ENCODE results near the gene CEACAM19.
"Not testable (repeated sequence)": the region's sequence is repeated elsewhere in the genome, so short reads cannot be mapped to it uniquely, and the experiment has no call there.

The CEACAM19 gene

DNA sequence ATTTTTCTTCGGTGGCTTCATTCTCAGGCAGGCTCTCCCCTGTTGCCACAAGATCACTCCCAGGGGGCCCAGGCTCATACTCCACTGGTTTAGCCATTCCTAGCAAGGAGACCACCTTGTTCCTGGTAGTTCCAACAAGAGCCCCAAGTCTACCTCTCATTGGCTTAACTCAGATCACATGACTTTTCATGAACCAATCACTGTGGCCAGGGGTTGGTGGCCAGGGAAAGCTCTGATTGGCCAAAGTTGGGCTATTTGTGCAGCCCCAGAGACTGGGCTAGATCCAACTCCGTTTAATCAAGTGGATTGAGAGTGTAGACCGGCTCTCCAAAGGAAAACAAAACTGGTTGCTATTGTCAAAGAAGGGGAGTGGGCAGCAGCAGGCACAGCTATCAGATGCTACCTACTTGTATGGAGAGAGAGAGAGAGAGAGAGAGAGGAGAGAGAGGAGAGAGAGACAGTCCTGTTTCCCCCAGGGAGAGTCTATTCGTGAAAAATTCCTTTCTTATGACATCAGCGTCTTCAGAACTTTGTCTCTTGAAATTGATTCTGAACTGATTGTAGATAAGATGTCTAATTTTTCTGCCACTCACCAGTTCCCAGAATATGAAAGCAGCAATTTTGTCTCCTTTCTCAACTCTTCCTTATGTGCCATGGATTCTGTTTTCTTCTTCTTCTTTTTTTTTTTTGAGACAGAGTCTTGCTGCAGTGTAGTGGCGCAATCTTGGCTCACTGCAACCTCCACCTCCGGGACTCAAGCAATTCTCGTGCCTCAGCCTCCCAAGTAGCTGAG lies 5.9 kb downstream of the CEACAM19 start:
- DNase-seq = no peak

DNA sequence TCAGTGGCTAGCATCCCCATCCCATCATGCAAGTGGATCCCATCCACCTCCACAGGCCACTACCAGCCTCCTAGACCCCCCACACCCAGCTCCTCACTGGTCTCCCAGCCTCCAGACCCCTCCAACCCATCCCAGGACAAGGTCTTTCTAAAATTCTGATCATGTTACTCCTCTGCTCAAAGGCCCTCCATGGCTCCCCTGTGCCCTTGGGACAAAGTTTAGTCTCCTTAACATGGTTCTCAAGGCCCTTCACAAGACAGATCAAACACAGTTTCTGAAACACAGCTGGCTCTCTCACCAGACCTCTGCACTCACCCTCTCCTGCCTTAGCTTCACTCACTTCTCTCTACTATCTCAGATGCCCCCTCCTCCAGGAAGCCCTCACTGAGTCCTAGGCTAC lies 9.3 kb downstream of the CEACAM19 start:
- DNase-seq = no peak

DNA sequence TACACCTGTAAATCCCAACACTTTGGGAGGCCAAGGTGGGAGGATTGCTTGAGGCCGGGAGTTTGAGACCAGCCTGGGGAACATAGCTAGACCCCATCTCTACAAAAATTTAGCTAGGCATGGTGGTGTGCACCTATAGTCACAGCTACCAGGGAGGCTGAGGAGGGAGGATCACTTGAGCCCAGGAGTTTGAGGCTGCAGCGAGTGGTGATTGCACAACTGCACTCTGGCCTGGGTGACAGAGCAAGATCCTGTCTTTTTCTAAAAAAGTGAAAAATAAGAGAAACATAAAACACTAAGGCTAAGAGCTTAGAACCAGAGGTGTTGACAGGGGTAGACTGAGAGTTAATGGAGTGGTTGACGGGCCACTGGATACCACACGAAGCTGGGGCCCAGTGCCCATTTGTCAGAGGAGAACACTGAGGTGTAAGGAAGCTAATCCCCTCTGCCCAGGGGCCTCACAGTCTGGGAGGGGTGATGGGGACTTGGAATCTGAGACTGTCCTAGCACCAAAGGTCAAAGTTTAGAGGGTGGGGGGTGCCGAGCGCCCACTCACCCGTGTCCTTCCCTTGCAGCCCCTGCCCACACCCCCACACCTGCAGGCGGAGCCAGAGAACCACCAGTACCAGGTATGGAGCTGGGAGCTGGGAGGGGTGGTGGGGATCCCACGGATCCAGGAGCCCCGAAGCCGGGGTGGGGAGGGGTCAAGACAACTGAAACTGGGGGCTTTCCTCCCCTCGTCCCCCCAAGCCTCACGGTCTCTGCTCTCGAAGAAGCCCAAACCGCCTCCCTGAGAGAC lies 10.9 kb downstream of the CEACAM19 start:
- DNase-seq = no peak

DNA sequence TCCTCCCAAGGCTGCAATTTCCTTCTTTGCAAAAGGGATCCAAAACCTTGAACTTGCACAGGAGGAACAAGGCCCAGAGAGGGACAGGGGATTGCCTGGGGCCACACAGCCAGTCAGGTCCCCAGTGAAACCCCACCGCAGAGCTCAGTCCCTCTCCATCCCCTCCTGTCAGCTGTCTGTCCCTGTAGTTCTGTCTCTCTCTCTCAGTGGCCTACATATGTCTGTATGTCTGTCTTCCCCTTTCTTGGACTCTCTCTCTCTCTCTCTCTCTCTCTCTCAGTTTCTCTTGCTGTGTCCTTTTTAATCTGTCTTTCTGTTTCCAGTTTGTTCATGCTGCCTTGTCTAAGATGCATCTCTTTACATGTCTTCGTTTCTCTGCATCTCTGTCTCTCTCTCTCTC lies 11.5 kb downstream of the CEACAM19 start:
- DNase-seq = no peak

DNA sequence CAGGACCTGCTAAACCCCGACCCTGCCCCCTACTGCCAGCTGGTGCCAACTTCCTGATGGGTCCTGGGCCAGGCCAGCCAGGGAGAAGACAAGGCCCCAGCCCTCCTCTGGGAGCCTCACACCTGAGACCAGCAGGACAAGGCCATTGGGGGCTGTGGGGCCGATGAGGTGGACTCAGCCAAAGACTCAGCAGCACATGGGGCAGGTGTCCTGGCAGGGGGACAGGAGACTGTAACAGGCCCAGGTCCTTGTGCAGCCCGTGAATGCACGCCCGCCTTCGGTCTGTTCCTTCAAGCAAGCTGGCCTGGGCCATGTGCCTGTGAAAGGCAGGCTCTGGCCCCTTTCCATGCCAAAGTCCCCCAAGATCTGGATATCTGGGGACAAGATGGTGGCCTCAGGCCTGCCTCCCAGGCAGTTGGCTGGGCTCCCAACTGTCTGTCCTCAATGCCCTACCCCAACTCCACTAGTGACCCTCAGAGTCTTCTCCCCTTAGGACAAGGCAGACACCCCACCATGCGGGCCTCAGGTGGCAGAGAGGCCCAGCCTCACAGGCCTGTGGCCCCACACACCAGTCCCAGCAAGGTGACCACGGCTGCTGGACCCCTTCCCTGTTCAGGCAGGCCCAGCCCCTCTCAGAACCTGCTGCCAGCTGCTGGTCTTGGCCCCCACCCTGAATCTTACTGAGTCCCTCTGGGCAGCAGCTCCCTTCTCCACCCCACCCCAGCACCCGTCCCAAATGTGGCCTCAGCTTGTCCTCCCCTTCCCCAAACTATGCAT lies 12.3 kb downstream of the CEACAM19 start:
- DNase-seq = no peak

DNA sequence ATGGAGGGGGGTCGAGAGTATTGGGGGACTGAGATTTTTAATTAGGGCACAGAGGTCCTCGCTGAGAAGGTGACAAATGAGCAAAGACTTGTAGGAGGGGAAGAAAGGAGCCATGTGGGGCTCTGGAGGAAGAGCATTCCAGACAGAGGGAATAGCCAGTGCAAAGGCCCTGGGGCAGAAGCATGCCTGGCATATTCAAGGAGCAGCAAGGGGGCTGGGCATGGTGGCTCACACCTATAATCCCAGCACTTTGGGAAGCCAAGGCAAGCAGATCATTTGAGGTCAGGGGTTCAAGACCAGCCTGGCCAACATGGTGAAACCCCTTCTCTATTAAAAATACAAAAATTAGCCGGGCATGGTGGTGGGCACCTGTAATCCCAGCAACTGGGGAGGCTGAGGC lies 13.1 kb downstream of the CEACAM19 start:
- not testable (repeated sequence) for DNase-seq

DNA sequence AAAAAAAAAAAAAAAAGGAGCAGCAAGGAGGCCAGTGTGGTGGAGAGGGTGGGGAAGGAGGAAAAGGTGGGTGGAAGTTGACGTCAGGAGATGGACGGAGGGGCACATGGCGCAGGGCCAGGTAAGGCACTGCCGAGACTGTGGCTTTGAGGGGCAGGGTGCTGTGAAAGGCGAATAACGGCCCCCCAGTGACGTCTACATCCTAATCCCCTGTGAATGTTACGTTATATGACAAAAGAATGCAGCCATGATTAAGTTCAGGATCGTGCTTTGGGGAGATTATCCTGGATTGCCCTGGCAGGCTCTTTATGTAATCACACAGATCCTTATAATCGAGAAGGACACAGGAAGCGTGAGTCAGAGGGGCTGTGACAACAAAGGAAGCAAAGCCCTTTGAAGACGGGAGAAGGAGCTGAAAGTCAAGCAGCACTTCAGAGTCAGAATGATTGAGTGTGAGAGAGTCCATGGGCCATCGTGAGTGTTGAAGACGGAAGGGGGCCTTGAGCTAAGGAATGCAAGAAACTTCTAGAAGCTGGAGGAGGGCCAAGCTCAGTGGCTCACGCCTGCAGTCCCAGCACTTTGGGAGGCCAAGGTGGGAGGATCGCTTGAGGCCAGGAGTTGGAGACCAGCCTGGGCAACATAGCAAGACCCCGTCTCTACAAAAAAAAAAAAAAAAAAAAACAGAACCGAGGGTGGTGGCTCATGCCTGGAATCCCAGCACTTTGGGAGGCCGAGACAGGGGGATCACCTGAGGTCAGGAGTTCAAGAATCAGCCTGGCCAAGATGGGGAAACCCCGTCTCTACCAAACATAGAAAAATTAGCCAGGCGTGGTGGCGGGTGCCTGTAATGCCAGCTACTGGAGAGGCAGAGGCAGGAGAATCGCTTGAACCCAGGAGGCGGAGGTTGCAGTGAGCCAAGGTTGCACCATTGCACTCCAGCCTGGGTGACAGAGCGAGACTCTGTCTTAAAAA lies 13.9 kb downstream of the CEACAM19 start:
- no peak for DNase-seq

DNA sequence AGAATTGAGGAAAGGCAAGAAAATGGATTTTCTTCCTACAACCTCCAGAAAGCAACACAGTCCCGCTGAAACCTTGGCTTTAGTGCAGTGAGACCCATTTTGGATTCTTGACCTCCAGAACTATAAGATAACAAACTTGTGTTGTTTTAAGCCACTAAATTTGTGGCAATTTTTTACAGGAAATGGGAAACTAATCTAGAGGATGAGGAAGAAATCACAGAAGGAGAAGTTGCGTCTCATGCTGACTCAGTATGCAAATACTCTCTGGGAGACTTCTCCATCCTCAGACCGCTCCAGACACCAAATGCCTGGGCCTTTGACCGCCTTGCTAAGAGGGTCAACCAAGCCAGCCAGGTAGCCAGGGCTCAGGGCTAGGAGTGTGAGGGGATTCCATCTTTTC lies 14.6 kb downstream of the CEACAM19 start:
- DNase-seq = no peak

DNA sequence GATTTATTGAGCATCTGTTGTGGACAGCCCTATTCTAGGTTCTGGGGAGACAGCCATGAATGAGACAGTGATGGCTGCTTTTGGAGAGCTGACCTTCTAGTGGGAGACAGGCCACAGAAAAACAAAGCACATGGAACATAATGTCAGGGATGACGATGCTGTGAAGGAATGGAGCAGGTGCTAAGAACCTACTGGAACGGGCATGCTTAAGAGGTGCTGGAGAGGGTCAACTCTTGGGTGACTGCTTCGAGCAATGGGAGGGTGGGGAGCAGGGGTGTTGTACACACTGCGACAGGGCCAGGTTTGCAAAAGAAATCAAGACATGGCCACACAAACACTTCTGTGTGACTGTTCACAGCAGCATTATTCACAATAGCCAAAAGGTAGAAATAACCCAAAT lies 15.6 kb downstream of the CEACAM19 start:
- no peak for DNase-seq

DNA sequence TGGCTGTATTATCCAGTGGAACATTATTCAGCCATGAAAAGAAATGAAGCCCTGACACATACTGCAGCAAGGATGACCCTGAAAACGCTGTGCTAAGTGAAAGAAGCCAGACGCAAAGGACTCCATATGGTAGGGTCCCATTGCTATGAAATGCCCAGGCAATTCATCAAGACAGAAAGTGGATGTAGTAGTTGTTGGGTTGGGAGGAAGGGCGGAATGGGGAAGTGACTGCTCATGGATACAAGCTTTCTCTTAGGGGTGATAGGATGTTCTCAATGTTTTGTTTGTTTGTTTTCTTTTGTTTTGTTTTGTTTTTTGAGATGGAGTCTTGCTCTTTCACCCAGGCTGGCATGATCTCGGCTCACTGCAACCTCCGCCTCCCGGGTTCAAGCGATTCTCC lies 16.6 kb downstream of the CEACAM19 start:
- DNase-seq = no peak

DNA sequence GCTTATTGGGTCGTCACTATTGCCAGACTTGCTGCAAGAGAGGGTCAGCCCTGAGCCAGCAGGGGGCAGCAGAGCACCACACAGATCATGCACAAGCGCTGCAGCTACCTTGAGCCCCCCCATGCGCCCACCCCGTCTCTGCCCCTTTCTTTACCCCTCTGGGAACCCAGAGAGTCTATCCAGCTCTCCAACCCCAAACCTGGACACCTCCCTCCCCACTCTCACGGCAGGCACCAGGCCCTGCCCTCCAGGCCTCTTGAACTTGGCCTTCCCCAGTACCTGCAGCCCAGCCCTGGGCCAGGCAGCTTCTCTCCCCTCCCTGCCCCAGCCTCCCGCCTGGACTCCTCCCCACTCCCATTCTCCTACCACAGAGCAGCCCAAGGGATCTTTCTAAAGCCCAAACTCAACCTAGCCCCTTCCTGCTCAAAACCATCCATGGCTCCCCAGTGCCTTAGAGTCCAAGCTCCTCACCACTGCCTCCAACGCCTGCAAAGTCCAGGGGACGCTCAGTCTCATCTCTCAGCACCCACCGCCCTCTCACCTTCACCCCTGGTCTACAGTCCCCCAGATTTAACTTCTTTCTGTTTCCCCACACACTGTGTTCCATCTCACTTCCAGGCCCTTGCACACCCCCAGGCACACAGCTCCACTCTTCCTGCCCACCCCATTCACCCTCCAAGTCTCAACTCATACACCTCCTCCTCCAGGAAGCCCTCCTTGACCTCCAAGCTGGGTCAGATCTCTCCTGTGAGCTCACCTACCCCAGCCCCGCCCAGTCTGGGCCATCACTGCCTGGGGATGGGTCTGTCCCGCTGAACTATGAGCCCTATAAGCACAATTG lies 18.2 kb downstream of the CEACAM19 start:
- DNase-seq = no peak

DNA sequence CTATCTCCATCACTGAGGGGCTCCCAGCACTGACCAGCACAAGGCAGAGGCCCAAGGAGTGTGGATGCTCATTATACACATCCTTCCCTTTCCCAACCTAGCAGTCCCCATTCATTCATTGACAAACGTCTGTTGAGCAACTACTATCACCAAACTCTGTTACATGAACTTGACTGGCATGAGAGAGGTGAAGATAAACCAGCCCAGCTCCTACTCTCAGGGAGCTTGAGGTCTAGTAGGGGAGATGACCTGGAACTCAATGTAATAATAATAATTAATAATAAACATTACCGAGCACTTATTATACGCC lies 18.8 kb downstream of the CEACAM19 start:
- DNase-seq = no peak

DNA sequence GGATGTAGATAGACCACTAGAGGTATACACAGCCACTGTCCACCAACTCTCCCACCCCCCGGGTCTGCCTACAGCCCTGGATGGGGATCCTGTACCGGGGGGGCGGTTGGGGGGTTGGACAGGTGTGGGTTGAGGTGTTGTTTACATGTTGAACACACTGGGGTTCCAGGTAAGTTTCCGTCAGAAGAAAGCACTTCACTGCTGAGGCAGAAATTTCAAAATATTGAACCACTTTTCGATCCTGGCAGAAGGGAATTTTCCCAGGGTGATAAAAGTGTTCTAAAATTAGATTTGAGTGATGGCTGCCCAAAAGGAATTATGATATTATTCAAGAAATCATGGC lies 21.1 kb downstream of the CEACAM19 start:
- no peak for DNase-seq

DNA sequence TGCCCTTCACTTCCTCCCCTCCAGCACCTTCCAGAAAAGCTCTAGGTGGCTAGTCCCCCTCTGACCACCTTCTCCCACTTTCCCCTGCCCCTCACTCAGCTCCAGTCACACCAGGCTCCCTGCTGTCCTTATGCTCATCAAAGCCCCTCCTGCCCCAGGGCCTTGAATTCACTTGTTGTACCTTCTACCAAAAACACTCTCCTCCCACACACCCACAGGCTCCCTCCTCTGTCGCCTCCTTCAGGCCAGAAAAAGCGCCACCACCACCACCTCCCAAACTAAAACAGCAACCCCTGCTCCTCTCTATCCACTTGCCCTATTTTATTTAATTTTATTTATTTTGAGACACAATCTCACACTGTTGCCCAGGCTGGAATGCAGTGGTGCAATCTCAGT lies 22.9 kb downstream of the CEACAM19 start:
- DNase-seq = no peak

DNA sequence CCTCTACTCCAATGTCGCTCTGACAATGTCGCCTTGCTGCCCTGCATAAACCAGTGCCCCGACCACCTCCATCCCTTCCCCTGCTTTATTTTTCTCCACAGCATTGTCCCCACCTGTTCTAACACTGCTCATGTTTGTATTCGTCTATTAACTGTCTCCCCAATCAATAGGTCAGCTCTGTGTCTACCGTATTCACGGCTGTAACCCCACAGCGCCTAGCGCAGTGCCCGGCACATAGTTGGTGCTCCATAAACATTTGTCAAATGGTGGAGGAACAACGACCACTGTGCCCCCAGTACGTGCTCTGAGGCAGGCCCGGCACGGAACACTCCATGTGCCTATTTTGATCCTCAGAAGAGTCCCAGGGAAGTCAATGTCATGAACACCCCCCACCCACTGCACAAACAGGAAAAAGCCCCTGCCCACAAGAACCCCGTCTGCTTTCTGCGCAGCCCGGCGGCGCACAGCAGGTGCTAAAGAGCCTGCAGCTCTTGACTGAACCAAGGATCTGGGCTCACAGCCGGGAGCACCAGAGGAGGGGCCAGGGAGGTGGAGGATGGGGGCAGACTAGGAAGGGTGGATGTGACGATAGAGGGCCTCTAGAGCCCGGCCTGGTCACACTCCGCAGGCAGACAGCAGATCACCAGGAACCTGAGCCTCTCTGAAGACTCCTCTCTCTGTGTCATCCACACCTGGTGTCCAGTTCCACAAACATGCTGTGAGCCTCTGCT lies 25.8 kb downstream of the CEACAM19 start:
- no peak for DNase-seq

DNA sequence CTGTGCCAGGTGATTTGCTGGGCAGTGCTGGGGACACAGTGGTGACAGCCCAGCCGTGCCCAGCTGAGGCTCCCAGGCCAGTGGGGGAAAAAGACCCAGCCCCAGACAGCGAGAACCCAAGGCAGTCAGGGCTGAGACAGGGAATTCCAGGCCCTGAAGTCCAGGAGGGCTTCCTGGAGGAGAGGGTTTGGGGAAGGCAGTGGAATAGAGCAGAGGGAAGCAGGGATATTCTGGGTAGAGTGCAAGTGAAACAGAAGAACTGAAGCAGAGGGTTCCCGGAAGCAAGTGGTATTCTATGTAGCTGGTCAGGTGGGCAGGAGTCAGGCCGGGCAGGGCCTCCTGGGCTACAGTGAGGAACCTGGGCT lies 26.4 kb downstream of the CEACAM19 start:
- no peak for DNase-seq

DNA sequence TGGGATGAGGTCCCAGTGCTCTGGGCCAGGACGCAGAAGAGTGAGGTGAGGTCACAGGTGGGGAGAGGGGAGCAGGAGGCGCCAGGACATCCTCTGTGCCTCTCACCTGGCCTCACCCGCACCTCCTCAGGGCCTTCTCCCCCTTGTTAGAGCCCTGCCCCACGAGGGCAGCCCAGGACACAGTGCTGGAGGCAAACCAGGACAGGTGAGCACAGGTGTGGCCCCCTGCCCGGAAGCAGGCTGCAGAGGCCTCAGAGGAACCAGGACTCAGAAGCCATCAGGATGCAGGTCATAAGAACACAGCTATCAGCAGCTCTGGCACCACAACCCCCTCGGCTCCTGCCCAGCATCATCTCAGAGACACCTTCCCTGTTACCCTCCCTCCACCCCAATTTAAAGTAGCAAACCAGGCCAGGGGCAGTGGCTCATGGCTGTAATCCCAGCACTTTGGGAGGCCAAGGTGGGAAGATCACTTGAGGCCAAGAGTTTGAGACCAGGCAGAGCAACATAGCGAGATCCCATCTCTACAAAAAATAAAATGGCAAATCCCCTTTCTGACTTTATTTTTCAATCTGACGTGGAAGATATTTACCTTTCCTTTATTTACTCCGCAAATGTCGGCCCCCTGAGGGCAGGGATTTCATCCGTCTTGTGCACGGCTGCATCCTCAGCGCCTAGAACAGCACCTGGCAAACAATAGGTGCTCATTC lies 27.4 kb downstream of the CEACAM19 start, which contains the start of gene CEACAM16:
Gene CEACAM16 (plus strand): TSS at position 660 of the 710 bp plus-strand sequence. CDS start 2,306 bp downstream, outside the sequence.
- no peak for DNase-seq

DNA sequence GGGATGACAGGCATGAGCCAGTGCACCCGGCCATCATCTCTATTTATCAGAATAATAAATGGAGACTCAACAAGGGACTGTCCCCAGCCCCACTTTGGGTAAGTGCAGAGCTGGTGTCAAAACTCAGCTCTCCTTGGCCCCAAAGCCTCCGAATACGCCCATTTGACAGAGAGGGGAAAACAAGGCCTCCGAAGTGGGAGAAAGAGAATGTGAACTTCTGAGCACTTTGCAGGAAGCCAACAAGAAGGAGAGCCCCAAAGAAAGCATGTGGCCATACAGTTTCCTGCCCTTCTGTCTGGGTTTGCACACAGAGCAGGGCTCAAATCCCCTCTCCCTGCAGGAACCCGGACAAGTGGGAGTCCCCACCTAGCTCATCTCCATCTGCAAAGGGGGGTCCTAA lies 29.3 kb downstream of the CEACAM19 start:
- no peak for DNase-seq

DNA sequence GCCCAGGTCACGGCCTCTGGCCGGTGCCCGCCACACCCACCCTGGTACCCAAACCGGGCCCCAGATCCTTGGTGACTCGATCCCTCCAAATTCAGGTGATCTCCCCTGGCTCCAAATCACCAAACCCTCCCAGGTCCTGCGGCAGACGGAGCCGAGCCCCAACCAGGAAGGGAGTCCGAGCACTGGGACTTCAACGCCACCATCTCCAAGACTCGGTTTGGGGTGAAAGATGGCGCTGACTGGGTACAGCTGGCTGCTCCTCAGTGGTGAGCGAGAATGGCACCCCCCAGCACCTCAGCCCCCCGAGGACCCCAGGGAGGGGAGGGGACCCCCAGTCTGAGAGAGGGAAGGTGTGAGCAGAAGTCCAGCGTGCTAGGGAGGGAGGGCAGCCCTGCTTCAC lies 29.9 kb downstream of the CEACAM19 start:
- no peak for DNase-seq

DNA sequence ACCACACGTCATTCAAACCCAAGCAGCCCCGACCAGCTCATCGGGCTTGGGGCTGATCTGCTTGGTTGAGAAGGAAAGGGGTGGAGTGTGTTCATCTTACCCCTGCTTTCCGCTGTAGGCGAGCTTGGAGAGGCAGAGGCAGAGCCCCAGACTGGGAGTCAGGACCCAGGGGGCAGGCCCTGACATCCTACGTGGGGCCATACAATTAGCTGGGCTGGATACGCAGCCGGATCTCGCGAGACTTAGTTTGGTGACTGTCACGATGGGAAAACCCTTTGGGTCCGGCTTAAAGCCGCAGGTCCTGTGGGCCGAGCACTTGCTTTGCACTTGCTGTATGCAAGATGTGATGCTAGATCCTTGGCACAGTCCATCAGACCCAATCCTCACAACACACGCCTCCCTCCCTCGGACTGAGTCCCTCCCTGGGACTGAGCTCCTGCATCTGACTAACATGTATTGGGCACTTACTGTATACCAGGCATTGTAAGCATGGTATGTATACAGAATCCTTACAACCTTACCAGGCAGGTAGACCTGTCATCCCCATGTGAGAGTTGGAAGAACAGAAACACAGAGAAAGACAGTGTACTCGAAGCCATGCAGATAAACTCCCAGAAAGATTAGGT lies 31.4 kb downstream of the CEACAM19 start:
- DNase-seq = no peak
